A673 (cell line): Measurements from ENCODE around the gene FARP1.

Experiments used
- CTCF ChIP-seq: fragments of 300-800, 200-600 bp; sonication (generic); conservative IDR thresholded peaks from 2 replicates; pipeline ENCODE4 v1.5.1; 2017; ENCODE audit warnings: low read depth, mild to moderate bottlenecking, antibody characterized with exemption, low read length, moderate library complexity, mixed read lengths
- EZH2 ChIP-seq: fragments of 200-600 bp; sonication (generic); IDR thresholded peaks from 2 replicates; pipeline ENCODE4 v1.6.1; 2017; ENCODE audit warnings: borderline replicate concordance, low read depth, mild to moderate bottlenecking, mixed read lengths, antibody characterized with exemption, low read length; ENCODE audit not compliant: poor library complexity, severe bottlenecking

- TF ChIP-seq CTCF (no peak), EZH2 (no peak)
These were observed 306.4 kb downstream of the FARP1 start for GRCh38 chr13:98449273-98449672.
